ENCODE data around the gene UNC45A.
"Not testable (repeated sequence)": the region's sequence is repeated elsewhere in the genome, so short reads cannot be mapped to it uniquely, and the experiment has no call there.

Gene UNC45A

DNA sequence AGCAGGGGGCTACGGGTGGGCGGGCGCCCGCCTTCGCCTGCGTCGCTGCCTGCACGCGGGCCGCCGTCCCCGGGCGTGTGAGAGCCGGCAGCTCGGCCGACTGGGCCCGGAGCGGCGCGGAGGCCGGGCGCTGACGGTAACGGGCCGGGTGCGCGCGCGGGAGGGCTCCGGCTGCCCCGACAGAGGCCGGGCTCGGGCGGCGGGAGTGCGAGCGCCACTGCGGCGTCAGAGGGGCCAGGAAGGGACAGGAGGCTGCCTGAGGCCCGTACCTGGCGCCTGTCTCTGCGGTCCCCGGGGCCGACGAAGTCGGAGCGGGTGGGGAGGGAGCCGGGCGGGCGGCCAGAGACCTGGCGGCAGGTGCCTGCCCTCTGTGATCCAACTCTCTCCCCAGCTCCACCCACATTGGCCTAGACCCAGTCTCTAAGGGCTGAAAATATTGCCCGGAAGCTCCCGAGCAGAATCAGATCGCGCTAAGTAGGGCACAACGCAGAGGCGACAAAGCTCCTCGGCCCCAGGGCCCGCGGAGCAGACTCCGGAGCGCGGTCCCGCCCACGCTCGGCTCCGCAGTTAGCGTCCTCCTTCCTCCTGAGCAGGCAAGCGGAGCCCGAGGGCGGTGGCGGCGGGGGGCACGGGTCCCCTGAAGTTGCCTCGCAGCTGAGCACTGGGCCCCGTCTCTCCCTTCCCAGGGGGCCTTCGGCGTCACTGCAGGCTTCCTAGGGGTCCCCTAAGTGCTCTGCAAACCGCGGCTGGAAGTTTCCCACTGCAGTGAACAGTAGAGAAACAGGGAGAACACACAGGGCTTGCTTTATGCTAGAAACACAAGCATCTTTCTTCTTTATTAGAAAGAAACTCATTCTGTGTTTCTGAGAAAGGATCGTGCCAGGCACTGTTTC, 32.0 kb upstream of the UNC45A start, which contains the start of gene MAN2A2:
Gene MAN2A2, plus strand, starts transcription at position 463 of the 893 bp plus-strand sequence. CDS start 906 bp downstream, outside the sequence.
- DNase-seq, result peak in 50 of 56 donors; percentile 18 to 84 (median 62)

DNA sequence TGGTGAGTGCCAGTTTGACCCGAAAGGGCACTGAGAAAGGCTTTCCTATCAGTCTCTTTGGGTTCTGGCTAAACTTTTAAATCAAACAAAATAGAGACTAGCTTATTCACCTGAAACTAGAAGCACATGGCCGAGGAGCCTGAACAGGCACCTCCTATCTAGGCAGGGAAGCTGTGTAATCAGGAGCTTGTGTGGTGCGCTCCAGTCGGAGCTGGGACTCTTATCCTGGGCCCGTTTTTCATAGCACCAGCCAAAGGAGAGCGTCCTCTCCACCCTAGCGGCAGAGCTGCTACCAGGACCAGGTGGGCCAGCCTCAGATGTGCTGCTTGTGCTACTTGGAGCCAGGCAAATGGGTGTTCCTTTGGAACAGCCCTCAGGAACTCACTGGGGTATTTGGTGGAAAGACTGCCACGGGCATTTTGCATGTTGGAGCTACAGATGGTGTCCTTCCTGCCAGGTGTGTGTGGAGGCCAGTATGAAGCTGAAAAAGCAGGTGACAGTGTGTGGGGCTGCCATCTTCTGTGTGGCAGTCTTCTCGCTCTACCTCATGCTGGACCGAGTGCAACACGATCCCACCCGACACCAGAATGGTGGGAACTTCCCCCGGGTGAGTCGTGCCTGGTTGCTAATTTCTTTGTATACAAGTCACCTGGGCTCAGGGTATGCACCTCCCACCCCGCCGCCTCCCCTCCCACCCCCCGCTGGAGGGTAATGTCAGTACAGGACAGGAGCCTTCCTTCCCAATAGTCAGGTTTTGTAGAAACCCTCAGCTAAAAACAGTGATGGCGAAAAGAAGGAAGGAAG, 31.1 kb upstream of the UNC45A start:
- peak in 3 of 56 donors; percentile 49 to 59 (median 59) for DNase-seq

DNA sequence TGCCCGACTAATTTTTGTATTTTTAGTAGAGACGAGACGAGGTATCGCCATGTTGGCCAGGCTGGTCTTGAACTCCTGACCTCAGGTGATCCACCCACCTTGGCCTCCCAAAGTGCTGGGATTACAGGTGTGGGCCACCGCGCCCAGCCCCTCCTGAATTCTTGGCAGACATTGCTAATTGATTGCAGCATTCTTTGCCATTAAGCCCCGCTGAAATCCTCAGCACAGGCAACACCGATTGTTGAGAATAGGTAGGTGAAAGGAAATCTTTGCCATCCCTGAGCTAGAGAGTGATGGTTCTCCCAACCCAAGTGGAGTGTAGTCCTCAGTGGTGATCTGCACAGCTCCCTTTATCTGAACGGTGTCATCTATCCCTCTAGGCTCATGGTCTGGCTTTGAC, 30.3 kb upstream of the UNC45A start:
- DNase-seq, result no peak

DNA sequence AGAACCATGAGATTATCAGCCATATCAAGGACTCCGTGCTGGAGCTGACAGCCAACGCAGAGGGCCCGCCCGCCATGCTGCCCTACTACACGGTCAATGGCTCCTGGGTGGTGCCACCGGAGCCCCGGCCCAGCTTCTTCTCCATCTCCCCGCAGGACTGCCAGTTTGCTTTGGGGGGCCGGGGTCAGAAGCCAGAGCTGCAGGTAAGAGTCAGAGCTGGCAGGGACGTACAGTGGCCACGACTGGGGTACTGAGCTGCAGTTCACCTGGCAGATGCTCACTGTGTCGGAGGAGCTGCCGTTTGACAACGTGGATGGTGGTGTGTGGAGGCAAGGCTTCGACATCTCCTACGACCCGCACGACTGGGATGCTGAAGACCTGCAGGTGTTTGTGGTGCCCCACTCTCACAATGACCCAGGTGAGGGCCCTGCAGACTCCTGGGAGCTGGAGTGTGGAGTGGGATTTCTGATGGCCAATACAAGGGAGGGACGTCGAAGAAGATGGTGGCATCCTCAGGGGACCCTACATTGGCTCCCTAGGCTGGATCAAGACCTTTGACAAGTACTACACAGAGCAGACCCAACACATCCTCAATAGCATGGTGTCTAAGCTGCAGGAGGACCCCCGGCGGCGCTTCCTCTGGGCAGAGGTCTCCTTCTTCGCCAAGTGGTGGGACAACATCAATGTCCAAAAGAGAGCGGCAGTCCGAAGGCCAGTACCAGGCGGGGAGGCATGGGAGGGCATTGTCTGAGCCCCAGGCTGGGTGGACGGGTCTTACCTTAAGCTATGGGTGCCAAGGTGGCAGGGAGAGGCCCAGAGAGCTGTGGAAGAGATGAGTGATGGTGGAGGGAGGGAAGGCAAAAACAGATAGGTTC, 29.5 kb upstream of the UNC45A start:
- no peak for DNase-seq

DNA sequence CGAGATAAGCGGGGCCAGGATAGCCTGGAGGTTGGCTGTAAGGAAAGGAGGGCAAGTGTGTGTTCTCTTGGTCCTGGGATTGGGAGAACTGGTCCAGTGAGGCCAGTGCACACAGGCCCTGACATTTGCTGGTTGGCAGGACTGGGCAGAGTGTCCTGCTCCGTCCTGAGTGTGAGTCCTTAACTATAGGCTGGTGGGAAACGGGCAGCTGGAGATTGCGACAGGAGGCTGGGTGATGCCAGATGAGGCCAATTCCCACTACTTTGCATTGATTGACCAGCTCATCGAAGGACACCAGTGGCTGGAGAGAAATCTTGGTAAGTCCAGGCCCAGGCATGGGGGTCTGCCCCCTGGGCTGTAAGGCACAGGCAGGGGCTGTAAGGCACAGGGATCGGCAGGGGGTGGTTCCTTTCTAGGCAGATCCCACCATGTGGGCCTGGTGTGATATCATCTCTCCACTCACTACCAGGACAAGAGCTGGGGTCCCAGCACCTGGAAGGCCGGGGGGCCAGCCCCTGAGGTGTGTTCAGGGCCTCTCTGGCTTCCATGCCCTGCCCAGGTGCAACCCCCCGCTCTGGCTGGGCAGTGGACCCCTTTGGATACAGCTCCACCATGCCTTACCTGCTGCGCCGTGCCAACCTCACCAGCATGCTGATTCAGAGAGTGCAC, 28.8 kb upstream of the UNC45A start:
- no peak for DNase-seq

DNA sequence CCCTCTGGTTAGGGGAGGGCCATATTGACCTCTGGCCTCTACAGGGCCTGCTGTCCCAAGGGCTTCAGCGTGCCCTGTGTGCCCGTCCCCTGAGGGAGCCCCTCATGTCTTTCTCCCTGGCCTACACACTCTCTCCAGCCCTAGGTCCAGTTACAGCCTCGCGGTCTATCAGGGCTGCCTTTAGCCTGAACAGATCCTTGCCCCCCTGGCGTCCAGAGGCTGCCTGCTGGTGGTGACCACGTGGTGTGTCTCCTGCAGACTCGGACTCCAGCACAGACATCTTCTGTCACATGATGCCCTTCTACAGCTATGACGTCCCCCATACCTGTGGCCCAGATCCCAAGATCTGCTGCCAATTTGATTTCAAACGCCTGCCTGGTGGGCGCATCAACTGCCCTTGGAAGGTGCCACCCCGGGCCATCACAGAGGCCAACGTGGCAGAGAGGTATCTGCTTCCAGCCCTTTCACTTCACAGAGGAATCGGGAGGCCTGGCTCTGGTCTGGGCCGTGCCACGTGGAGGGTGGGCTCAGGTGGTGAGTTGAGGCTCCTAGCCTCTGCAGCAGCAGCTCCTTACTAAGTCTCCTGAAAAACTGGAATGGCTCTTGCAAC, 27.9 kb upstream of the UNC45A start:
- peak in 1 of 56 donors; percentile 19 for DNase-seq

DNA sequence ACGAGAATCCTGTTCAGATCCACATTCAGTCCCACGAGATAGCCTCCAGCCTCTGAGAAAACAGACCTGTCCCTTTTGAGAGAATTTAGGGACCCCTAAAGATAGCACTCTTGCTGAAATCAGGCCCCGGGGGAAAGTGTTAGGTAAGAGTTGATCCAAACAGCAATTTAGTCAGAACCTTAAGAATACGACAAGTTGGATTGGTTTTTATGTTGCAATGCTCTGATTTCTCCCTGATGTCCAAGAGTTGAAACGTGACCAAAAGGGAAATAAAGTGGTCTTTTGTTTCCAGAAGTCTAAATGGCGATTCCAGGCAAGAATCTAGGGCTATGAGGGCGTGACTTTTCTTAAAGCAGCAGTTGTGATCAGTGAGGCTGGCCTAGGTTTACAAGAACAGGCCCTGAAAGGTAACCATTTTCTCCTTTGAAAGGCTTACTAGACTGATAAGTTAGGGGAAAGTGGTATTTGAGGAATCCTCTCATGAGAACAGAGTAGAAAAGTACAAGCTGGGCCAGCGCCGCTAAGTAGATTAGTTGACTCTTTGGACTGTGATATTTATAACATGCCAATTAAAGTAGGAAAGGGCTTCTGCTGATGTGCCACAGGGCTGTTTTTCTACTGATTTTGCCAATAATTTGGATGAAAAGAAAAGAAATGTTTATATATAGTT, 27.1 kb upstream of the UNC45A start:
- DNase-seq, result peak in 1 of 56 donors; percentile 14

DNA sequence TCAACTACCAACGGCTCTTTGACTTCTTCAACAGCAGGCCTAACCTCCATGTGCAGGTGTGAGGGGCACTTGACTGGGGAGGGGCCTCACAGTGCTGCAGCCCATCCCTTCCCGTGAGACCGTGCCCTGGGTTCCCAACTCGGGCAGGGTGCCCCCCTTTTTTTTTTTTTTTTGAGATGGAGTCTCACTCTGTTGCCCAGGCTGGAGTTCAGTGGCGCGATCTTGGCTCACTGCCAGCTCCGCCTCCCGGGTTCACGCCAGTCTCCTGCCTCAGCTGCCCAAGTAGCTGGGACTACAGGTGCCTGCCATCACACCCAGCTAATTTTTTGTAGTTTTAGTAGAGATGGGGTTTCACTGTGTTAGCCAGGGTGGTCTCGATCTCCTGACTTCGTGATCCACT, 25.6 kb upstream of the UNC45A start:
- DNase-seq, result not testable (repeated sequence)

DNA sequence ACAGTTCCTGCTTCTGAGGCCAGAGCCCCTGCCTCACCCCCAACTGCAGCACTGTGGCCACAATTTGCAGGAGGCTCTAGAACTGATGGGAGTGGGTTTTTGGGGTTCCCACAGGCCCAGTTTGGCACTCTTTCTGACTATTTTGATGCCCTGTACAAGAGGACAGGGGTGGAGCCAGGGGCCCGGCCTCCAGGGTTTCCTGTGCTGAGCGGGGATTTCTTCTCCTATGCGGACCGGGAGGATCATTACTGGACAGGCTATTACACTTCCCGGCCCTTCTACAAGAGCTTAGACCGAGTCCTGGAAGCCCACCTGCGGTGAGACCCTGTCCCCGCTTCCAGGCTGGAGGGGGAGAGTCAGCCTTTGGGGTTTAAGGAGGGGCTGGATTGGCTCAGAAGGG, 25.1 kb upstream of the UNC45A start:
- no peak for DNase-seq

DNA sequence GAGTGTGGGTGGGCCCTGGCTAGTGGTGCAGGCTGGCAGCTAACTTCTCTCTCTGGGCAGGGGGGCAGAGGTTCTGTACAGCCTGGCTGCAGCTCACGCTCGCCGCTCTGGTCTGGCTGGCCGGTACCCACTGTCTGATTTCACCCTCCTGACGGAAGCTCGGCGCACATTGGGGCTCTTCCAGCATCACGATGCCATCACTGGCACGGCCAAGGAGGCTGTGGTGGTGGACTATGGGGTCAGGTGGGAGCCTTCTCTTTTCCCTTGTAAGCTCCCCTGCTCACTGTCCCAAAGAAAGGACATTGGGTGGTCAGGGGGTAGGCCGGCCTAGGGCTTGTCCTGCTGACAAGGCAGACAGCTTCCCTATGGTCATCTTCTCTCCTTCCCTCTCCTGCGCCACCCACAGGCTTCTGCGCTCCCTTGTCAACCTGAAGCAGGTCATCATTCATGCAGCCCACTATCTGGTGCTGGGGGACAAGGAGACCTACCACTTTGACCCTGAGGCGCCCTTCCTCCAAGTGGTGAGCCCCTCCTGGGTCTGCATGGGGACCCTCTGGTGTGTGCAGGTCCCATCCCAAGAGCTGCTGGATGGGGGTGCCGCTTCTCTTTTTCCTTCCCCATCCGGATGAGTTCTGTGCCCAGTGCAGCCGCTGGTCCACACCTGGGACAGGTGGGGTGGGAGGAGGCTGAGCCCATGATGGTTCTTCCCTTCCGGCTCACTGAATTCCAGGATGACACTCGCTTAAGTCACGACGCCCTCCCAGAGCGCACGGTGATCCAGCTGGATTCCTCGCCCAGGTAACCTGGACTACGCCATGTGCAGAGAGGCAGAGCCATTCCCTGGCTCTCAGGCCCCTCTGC, 24.4 kb upstream of the UNC45A start:
- no peak for DNase-seq

DNA sequence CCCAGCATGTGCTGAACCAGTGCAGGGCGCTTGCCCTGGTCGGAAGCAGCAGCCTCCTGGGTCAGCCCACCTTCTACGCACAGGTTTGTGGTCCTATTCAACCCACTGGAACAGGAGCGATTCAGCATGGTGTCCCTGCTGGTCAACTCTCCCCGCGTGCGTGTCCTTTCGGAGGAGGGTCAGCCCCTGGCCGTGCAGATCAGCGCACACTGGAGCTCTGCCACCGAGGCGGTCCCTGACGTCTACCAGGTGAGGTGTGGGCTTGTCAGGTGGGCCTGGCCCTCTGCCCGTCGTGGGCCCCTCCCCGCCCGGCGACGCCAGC, 23.8 kb upstream of the UNC45A start:
- DNase-seq, result no peak

DNA sequence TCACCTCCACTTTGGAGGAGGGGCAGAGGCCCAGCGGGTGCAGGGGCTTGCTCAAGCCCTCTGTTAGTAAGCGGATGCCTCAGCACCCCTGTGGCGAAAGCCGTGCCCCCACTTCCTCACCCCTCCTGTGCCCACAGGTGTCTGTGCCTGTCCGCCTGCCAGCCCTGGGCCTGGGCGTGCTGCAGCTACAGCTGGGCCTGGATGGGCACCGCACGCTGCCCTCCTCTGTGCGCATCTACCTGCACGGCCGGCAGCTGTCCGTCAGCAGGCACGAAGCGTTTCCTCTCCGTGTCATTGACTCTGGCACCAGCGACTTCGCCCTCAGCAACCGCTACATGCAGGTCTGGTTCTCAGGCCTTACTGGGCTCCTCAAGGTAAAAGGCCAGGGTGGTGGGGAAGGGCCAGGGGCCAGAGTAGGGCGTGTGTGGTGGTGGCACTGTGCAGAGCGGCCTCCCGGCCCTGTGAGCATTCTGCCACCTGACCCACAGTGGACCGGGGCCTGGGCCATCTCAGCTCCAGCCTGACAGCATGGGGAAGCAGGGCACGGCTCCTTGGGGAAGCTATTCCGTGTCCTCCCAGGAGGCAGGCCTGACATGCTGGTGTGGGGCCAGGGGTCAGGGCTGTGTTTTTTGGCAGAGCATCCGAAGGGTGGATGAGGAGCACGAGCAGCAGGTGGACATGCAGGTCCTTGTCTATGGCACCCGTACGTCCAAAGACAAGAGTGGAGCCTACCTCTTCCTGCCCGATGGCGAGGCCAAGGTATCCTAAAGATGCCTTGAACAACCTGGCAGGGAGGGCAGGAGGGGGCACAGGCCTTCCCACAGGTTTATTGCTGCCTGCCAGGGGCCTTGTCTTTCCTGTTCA, 22.9 kb upstream of the UNC45A start:
- no peak for DNase-seq

DNA sequence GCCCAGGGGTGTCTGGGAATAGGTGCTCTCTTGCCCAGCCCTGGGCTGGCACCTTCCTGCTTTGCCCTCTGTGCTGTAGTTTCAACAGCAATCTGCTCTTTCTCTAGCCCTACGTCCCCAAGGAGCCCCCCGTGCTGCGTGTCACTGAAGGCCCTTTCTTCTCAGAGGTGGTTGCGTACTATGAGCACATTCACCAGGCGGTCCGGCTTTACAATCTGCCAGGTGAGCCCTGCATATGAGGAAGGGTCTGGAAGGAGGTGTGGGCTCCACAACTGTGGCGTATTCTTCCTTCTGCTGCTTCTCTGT, 22.4 kb upstream of the UNC45A start:
- no peak for DNase-seq

DNA sequence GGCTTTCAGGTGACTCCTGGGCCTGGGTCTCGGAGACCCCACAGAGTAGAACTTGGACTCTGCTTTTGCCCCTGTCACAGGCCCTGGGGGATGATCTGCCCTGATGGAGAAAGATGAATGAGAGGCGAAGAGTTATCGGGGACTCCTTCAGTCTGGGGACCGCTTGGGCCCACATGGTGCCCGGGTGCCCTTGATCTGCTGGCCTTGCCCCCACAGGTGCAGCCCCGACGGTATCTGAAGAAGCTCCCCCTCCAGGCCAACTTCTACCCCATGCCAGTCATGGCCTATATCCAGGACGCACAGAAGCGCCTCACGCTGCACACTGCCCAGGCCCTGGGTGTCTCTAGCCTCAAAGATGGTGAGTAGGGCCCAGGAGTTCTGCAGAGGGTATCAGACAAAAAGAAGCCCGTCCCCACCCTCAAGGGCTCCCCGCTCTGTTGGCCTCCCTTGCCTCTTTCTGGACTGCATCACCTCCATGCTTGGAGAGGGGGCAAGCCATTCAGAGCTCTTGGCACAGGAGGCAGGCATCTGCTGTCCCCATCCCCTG, 21.6 kb upstream of the UNC45A start:
- DNase-seq, result no peak

DNA sequence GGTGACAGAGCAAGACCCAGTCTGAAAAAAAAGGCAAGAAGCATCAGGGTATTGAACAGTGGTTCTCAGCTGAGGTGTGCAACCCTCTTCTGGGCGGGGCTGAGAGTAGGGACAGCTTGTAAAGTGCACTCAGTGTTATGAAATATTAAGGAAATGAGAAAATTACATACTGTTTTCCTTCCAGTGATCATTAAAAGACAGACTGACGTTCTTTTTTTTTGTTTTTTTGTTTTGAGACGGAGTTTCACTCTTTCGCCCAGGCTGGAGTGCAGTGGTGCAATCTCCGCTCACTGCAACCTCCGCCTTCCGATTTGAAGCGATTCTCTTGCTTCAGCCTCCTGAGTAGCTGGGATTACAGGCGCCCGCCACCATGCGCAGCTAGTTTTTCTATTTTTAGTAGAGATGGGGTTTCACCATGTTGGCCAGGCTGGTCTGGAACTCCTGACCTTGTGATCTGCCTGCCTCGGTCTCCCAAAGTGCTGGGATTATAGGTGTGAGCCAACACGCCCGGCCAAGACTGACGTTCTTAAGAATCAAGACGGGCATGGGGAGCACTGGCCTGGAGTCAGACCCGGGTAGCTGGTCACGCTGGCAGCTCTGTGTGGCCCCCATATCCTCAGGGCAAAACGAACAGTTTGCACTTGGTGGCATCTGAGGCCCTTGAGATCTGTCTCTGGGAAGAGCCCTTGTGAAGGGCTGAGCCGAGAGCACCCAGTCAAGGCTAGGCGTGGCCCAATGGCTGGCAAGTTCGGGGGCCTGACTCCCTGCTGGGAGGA, 20.6 kb upstream of the UNC45A start:
- no peak for DNase-seq

DNA sequence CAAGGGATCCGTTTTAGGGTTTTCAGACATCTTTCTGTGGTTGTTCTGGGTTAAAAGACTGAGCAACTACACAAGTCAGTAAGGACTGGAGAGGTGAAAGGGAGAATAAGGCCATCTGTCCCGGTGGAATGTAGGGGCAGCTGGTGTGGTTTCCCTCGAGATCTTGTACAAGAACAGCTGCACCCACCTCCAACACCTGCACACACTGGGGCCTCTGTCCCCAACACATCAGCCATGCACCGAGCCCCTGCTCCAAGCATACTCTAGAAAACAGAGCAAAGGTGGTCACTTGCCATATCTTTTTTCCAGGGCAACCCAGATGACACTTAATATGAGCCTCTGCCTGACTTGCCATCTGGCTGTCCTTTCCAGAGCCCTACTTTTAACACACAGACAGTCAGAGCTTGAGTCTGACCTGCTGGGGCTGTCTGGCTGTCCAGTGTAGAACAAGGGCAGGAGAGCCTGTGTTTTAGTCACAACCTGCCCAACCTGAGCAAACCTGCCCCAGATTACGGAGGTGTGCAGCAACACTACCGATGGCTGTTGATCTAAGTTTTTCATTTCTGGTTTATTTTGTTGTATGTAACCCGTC, 19.8 kb upstream of the UNC45A start:
- no peak for DNase-seq
